ENCODE results near the gene CHMP2A.

Gene CHMP2A

DNA sequence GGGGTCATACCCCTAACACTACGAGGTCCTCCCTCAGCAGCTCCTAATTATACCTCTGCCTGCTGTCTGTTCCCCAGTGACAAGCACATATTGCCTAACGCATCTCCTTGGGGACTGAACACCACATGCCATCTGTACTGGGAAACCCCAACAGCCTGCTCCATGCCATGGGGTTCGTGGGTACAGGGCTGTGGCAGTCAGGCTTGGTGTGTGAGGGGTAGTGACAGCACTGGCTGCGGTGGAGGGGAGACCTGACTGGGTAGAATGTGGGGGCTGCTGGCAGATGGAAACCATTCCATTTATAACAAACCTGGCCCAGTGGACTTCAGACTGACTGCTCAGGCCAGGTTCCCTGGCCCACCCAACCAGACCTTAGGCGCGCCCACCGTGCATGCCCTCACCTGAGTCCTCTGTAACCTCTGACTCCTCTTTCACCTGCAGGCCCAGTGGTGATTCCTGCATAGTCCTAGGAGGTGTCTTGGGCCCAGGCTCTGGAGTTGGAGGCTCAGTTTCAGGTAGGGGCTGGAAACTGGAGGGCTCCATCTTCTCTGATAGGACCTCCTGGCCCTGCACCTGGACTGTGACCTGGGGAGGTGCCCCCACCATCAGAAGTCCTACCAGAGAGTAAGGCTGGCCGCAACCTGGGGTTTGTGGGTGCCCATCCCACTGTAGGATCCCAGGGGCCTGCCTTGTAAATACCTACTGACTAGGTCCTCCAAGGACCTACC, 15.2 kb upstream of the CHMP2A start:
- DNase-seq (ENCODE audit: low read depth) = no peak

- no peak for DNase-seq (ENCODE audit: low read depth)
Observed at GRCh38 chr19:58569191-58569942, 14.5 kb upstream of the CHMP2A start.

DNA sequence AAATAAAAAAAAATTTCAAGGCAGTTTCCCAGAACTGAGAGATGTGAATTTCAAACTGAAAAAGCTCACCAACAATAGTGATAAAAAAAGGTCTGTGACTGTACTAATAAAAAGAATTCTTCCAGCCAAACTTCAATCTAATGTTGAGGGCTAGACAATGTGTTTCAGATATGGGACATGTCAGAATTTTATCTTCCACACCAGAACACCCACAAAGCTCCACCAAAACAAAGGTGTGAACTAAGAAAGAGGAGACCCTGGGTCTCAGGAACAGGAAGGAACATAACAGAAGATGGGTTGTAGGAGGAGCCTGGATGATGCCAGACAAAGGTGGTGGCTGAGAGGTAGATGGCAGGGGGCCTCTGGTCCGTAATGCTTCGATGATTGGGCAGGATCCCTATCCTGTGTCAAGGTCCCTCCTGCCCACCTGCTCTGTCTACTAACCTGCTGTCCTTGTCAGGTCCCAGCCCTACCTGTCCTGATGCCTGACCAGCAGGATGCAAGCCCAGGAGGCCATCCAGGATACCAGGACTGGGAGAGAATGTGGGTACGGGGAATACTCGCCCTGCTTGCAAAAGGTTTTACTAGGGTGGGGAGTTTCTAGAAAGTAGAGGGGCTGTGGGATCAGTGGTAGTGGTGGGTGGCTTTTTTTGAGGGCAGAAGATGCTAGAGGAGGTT, 13.7 kb upstream of the CHMP2A start:
- DNase-seq (ENCODE audit: low read depth) = no peak

- no peak for DNase-seq (ENCODE audit: low read depth)
Observed at GRCh38 chr19:58566989-58567388, 12.1 kb upstream of the CHMP2A start.

DNA sequence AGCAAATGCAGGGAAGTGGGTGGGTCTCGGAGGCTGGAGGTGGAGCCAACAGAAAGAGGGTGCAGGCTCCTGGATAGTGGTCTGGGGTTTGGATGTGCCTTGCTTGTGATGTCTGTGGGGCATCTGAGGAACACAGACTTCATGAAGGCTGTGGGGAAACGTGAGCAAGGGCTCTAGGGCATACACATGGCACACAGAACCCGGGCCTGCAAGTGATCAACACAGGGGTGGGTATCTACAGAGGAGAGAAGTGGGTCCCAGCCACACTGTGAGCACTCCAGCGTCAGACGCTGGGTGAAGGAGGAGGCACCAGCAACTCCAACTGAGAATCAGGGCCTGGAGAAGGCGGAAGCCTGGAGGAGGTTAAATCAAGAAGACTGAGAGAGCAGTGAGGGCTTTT, 8.9 kb upstream of the CHMP2A start:
- no peak for DNase-seq (ENCODE audit: low read depth)

DNA sequence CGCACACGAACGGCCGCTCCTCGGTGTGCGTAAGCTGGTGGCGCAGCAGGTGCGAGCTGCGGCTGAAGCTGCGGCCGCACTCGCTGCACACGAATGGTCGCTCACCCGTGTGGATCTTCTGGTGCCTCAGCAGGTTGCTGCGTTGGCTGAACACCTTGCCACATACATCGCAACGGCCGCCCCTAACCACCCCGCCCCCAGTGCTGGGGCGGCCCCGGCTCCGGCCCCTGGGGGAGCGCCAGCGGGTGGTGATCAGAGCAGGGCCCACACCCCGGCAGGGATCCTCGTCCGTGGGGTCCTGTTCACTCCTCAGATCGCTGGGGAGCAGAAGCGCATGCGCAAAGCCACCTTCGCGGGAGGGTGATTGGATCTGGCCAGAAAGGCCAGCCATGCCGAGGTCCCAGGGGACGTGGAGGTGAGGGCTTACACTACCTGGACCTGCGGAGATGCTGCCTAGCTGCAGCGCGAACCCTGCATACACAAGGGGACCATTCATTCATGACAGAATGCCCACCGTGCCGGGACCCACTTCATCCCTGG, 8.2 kb upstream of the CHMP2A start:
- DNase-seq (ENCODE audit: low read depth) = no peak

- no peak for DNase-seq (ENCODE audit: low read depth)
Observed at GRCh38 chr19:58562122-58563033, 7.5 kb upstream of the CHMP2A start.

DNA sequence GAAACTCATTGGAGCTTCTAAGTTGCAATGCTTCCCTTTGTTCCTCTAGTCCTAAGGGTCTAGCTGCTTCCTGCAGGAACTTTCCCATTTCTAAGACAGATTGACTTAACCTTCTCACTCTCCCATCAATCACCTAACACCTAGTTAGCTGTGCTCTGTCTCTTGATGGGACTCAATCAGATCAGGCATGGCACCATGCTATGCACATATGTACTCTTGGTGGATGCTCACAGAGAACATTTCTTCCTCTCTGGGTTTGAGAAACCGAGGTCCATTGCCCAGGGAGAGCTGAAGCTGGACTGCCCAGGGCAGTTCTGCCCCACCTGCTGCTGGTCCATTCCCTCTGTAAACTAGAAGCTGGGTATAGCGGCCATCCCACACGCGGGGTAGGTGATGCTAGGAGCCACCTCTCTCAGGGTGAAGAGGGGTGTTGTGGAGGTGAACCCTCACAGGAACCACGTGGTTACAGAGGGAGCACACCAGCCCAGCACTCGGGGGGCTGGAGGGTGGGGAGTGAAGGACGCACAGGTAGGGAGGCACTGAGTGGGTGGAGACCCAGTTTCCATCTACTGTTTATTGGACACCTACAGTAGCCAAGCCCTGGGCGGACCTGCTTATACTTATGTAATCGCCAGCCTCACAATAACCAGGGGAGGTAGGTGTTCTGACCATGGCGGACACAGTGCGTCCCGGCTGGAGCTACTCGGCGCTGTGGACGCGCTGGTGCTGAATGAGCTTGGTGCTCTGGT, 6.6 kb upstream of the CHMP2A start:
- no peak for DNase-seq (ENCODE audit: low read depth)

DNA sequence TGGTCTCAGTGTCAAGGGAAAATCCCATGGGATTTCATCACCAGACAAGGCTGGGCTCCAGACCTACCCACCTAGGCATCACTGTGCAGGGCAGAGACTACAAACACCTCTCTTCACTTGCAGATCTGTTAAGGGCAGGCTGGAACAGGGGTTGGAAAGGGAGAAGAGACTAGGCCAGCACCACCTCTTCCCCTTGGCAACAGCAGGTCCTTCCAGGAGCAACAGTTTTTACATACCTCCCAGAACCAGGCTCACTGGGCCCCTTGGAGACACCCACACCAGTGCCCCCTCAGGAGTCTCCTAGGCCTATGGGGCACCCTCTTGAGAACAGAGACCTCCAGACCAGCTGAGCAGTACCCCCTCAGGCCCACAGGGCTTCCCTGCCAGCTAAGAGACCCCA, 6.0 kb upstream of the CHMP2A start:
- DNase-seq (ENCODE audit: low read depth) = no peak

GRCh38 chr19:58560007-58560887, 5.3 kb upstream of the CHMP2A start:
- DNase-seq (ENCODE audit: low read depth) = no peak

DNA sequence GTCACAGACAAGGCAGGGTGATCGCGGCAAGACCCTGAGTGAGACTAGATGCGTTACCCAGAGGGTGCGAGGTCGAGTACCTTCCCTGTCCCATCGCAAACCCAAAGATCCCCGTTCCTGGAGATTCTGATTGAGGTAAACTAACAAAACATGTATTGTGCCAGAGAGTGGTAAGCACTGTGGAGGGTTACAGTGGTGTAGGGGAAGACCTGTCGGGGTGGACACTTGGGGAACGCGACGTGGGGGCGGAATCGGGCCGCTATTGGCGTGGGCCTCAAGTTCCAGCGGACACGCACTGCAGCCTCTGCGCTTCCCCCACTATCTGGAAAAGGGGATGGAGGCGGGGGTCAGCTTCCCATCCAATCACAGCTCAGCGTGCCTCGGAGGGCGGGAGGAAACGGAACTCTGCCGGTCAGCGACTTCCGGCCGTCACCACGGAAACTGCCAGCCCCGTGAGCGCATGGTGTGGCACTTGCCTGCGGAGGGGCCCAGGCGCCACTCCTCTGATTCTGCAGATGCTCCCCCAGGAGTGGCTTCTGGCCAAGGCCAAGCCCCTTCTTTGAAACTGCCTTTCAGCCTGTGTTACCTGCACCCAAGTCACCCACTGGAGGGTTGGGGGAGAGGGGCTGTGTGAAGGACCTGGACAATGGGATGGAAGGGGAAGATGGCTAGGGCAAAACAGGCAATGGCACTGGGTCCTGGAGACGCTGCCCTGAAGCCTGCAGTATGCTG, 4.5 kb upstream of the CHMP2A start:
- DNase-seq (ENCODE audit: low read depth) = peak; percentile 87

GRCh38 chr19:58558623-58559274, 3.8 kb upstream of the CHMP2A start:
- peak; percentile 97 for DNase-seq (ENCODE audit: low read depth)

GRCh38 chr19:58558066-58558622, 3.2 kb upstream of the CHMP2A start, which contains the start of gene UBE2M:
Gene UBE2M (minus strand): TSS chr19:58558611. CDS start chr19:58558381, 230 bp downstream.
- DNase-seq (ENCODE audit: low read depth) = no peak

- no peak for DNase-seq (ENCODE audit: low read depth)
Observed at GRCh38 chr19:58557221-58558065, 2.5 kb upstream of the CHMP2A start.

DNA sequence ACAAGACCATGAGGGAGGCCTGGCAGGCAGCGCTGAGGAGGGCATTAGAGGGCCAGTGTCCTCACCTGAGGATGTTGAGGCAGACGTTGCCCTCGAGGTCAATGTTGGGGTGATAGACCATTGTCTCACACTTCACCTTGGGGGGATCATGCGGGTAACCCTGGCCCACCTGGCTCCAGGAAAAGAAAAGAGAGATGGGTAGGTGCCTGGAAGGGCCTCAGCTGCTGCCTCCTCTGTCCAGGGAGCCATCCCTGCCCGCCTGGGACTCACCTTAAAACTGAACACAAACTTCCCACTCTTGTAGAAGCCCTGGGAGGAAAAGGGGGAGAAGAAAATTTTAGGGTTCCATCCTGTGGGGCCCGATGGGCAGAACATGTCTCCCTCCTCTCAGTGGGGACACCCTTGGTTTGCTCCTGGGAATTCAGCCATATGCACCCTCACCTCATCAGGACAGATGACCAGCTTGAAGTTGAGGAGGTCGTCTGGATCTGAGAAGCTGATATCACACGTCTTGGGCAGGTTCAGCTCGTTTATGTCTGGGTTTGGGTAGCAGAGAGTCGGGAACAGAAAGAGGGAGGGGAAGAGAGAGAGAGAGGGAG, 1.8 kb upstream of the CHMP2A start:
- no peak for DNase-seq (ENCODE audit: low read depth)

- no peak for DNase-seq (ENCODE audit: low read depth)
Observed at GRCh38 chr19:58555920-58556621, 1.2 kb upstream of the CHMP2A start.
